HFF-Myc (cell line): ENCODE measurements around the gene NCKAP5.

Experiments
- DNase-seq: peaks from one replicate; pipeline ENCODE4 v3.0.0-alpha.2; 2011; ENCODE audit warnings: low read depth; ENCODE audit errors: extremely low read depth
- H3K4me3 ChIP-seq: replicated peaks from 2 replicates; pipeline ENCODE4 v1.5.1; 2011; ENCODE audit warnings: low read depth, mild to moderate bottlenecking, control low read depth, low read length
- CTCF ChIP-seq: IDR thresholded peaks from 2 replicates; pipeline ENCODE4 v1.5.1; 2012; ENCODE audit warnings: mild to moderate bottlenecking, low read depth, low read length, control low read depth; ENCODE audit errors: missing control alignments

NCKAP5 gene

GRCh38 chr2:133400411-133400810, 167.9 kb downstream of the NCKAP5 start:
- no peak overlapping the region for H3K4me3 ChIP-seq
- DNase-seq, result no peak
- TF ChIP-seq CTCF, result no peak

DNA sequence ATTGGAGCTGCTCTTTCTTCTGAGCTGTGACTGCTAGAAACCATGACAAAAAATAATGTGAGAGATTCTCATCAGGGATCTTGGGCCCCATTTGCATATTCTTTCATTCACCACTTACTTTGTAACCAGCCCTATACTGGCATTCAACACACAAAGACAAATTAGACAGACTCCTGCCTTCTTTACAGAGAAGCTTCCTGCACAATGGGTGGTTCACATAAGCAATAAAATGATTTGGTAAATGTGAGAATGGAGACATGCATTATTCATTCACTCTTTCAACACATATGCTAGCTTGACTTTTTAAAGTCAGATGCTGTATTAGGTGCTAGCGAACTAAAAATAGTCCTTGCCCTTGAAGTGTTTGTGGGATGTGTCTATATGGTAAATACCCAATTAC, 174.4 kb downstream of the NCKAP5 start:
- no peak for TF ChIP-seq CTCF
- no peak overlapping the region for H3K4me3 ChIP-seq
- no peak for DNase-seq

- no peak for TF ChIP-seq CTCF
- no peak overlapping the region for H3K4me3 ChIP-seq
- DNase-seq, result no peak
Observed at GRCh38 chr2:133390156-133390555, 178.1 kb downstream of the NCKAP5 start.

DNA sequence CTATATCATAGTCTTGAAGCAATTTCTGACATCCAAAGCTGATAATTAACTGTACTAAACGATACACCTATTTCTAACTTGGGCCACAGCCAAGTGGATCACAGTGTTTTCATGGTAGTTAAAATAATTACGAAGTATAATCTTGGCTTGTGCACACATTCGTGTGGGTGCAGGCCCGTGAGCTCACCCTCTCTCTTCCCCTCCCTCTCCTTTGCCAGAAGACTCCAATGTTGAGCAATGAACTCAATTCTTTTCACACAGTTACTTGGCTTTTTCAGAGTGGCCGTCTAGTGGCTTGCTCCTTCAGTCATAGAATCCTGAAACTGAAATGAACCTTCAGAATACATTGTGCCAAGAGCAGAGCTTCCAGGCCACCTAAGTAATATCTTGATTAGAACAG, 178.7 kb downstream of the NCKAP5 start:
- no peak overlapping the region for H3K4me3 ChIP-seq
- TF ChIP-seq CTCF, result no peak
- DNase-seq, result no peak

DNA sequence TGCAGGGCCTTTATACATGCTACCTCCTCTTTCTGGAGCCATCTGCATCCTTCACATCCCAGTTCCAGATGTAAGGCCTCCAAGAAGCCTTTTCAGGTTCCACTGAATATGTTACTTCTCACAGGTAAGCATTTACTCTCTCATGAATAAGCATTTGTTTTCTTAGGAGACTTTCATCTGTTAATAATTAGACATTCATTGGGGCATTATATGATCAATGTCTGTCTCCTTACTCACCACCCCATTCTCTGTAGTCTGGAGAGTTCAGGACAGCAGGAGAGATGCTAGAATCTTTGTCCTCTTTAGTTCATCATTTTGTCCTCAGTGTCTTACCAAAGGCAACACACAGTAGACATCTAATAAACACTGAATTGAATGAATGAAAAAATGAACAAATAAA, 185.7 kb downstream of the NCKAP5 start:
- DNase-seq, result no peak
- H3K4me3 ChIP-seq, result no peak overlapping the region
- TF ChIP-seq CTCF, result no peak

DNA sequence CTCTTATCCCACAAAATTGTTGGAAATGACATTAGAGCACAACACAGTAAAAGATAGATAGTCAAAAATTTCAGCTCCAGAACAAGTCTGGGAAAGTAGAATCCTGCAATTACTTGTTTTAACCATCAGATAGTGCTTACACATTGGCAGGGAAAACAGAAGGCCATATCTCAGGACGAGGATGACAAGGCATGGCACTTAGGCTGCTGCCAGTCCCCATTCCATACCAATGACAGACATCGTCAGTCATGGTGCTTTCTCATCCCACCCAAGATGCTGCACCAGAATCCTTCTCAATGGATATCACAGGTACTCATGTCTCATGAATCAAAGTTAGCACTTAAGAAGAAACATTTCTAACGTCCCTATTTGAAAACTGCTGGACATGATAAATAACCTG, 187.3 kb downstream of the NCKAP5 start:
- DNase-seq, result no peak
- TF ChIP-seq CTCF, result no peak
- no peak overlapping the region for H3K4me3 ChIP-seq

GRCh38 chr2:133378928-133379549, 189.2 kb downstream of the NCKAP5 start:
- peak; percentile 32 for DNase-seq
- H3K4me3 ChIP-seq, result no peak overlapping the region; the same call in 1 of the 2 replicates
- TF ChIP-seq CTCF, result no peak
